Glutamatergic neuron (in vitro differentiated cells): ENCODE results near the gene GFPT1. TPM values are rescaled to one million over a fixed set of nuclear protein-coding genes. Genes with fewer than 3 reads are reported as not detected.

Experiments
- DNase-seq: peaks from one replicate; pipeline ENCODE4 v3.0.0; 2022
- H3K27ac Mint-ChIP-seq: one replicate; pipeline ENCODE4 v1.8.0; 2020; ENCODE audit warnings: mild to moderate bottlenecking, mixed read lengths, inconsistent platforms; ENCODE audit not compliant: unreplicated experiment
- H3K27me3 Mint-ChIP-seq: one replicate; pipeline ENCODE4 v1.8.0; 2020; ENCODE audit warnings: mild to moderate bottlenecking, moderate library complexity, mixed read lengths, inconsistent platforms; ENCODE audit not compliant: unreplicated experiment
- H3K36me3 Mint-ChIP-seq: one replicate; pipeline ENCODE4 v1.8.0; 2020; ENCODE audit warnings: mild to moderate bottlenecking, mixed read lengths, inconsistent platforms; ENCODE audit not compliant: unreplicated experiment
- H3K4me1 Mint-ChIP-seq: one replicate; pipeline ENCODE4 v1.8.0; 2020; ENCODE audit warnings: mild to moderate bottlenecking, low read depth, mixed read lengths, inconsistent platforms; ENCODE audit not compliant: unreplicated experiment
- H3K4me3 Mint-ChIP-seq: one replicate; pipeline ENCODE4 v1.8.0; 2020; ENCODE audit warnings: mild to moderate bottlenecking, mixed read lengths, inconsistent platforms; ENCODE audit not compliant: unreplicated experiment
- H3K9me3 Mint-ChIP-seq: one replicate; pipeline ENCODE4 v1.8.0; 2020; ENCODE audit warnings: mild to moderate bottlenecking, moderate library complexity, mixed read lengths, inconsistent platforms; ENCODE audit not compliant: unreplicated experiment
- total RNA-seq: library from RNA; stranded (reverse); fragmentation: NEBNext Ultra II Directional; extraction: Animal tissue kit (Norgen Biotek cat#: 25700); gene quantifications from one replicate; pipeline ENCODE4 v1.2.1, GENCODE V29; 2021; ENCODE audit not compliant: unreplicated experiment
- TF ChIP-seq, protein P1 (sequence below): fragments of 200-600 bp; sonication (generic); IDR thresholded peaks from one replicate; pipeline ENCODE4 v1.5.0; 2021; ENCODE audit not compliant: partially characterized antibody, unreplicated experiment

GFPT1 gene
- total RNA-seq, 1 donor from 2014 or later, result 39.3 TPM

DNA sequence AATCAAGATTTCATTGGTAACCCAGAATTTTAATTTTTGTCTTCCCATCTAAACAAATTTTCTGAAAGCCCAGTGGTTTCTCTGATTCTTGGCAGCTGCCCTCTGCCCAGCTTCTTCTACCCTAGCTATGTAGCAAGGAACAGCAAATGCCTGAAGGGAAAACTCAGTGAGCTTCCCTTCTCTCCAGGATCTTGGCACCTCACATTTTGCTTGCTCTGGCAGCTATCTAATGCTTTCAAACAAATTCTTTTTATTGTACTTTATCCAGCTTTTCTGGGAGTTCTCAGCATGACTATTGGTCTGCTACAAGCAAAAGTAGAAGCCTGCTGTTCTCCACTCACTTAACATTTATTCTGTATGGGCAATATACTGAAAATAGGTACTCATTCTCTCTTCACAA is 18.3 kb upstream of the GFPT1 start:
- Mint-ChIP-seq H3K36me3 (peaks cover 15% of the 10 kb centered on the region), H3K4me1 (no peaks in the 10 kb centered on the region), H3K27me3 (no peaks in the 10 kb centered on the region), H3K27ac (no peak overlapping the region), H3K4me3 (no peak overlapping the region), H3K9me3 (peaks cover 4% of the 10 kb centered on the region)
- no peak for DNase-seq
- TF ChIP-seq, protein P1, sequence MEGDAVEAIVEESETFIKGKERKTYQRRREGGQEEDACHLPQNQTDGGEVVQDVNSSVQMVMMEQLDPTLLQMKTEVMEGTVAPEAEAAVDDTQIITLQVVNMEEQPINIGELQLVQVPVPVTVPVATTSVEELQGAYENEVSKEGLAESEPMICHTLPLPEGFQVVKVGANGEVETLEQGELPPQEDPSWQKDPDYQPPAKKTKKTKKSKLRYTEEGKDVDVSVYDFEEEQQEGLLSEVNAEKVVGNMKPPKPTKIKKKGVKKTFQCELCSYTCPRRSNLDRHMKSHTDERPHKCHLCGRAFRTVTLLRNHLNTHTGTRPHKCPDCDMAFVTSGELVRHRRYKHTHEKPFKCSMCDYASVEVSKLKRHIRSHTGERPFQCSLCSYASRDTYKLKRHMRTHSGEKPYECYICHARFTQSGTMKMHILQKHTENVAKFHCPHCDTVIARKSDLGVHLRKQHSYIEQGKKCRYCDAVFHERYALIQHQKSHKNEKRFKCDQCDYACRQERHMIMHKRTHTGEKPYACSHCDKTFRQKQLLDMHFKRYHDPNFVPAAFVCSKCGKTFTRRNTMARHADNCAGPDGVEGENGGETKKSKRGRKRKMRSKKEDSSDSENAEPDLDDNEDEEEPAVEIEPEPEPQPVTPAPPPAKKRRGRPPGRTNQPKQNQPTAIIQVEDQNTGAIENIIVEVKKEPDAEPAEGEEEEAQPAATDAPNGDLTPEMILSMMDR, result no peak

DNA sequence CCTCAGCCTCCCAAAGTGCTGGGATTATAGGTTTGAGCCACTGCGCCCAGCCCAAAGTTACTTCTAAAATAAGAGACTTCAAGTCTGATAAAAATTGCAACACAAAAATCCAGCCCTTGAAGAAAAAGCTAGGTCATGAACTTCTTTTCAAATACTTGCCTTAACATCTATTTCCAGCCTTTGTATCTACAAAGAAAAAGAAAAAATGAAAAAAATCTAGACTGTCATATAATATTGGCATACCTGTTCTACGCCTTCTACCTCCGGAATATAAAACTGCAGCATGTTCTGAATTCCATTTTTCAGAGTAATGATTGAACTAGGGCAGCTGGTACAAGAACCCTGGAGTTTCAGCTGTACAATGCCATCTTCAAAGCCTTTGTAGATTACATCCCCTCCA is 13.1 kb upstream of the GFPT1 start:
- DNase-seq, result no peak
- H3K4me1 Mint-ChIP-seq, result no peaks in the 10 kb centered on the region
- peaks cover 4% of the 10 kb centered on the region for H3K9me3 Mint-ChIP-seq
- TF ChIP-seq, protein P1, result no peak
- H3K36me3 Mint-ChIP-seq, result peaks cover 12% of the 10 kb centered on the region
- H3K27me3 Mint-ChIP-seq, result no peaks in the 10 kb centered on the region
- H3K27ac Mint-ChIP-seq, result no peak overlapping the region
- H3K4me3 Mint-ChIP-seq, result no peak overlapping the region

DNA sequence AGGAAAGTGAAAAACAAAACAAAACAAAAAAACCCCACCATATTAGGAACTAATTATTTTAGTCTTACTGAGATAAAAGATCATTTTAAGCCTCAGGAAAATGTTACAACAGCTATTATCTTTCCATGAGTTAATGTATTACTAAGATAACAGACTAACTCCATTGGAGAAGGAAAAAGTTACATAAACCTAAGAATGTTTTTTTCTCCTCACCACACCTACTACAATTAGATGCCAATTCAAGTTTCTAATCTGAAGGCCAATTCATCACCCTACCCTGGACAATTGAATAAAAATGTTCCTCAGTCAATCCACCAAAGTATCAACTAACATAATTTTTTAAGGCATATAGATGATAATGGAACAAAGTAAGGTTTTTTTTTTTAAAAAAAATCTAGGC is 10.2 kb upstream of the GFPT1 start:
- H3K9me3 Mint-ChIP-seq, result no peaks in the 10 kb centered on the region
- H3K27ac Mint-ChIP-seq, result no peak overlapping the region
- peaks cover 7% of the 10 kb centered on the region for H3K36me3 Mint-ChIP-seq
- no peak for DNase-seq
- no peaks in the 10 kb centered on the region for H3K27me3 Mint-ChIP-seq
- H3K4me1 Mint-ChIP-seq, result no peaks in the 10 kb centered on the region
- H3K4me3 Mint-ChIP-seq, result no peak overlapping the region
- TF ChIP-seq, protein P1, result no peak

DNA sequence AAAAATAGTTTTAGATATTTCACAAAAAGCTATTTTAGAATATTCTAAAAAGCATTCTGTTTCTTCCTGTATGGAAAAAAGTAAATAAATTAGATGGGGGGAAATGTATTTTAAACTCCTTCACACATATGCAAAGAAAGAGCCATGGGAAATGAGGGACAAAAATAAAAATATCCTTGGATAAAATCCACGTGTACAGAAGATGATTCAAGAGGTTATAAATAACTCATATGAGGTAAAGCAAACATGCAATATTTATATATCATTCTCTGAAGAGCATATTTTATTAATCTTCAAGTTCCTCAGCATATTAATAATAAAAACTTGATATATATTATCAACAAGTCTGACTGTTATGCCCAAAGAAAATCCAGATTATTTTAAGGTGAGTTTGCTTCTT is 8.8 kb upstream of the GFPT1 start:
- DNase-seq, result no peak
- TF ChIP-seq, protein P1, result no peak
- no peaks in the 10 kb centered on the region for H3K9me3 Mint-ChIP-seq
- peaks cover 7% of the 10 kb centered on the region for H3K36me3 Mint-ChIP-seq
- H3K27ac Mint-ChIP-seq, result no peak overlapping the region
- no peaks in the 10 kb centered on the region for H3K27me3 Mint-ChIP-seq
- no peak overlapping the region for H3K4me3 Mint-ChIP-seq
- no peaks in the 10 kb centered on the region for H3K4me1 Mint-ChIP-seq

DNA sequence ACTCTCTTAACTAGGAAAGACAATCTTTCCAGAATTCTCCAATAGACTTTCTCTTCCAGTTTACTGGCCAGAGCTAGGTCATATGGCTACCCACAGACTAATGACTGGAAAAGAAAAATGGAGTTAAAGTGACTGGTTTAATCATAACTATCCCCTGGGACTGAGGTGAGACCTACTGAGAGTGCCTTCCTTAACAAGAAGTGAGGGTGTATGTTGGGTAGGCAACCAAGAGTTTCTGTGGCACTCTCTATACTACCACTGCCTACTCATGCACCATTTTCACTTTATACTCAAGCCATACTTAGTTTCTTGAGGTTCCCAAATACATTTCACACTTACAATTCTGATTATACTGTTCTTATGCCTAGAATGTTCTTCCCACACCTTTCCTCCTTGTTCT is 6.9 kb upstream of the GFPT1 start:
- Mint-ChIP-seq H3K27ac (no peak overlapping the region), H3K9me3 (no peaks in the 10 kb centered on the region), H3K4me1 (no peaks in the 10 kb centered on the region), H3K36me3 (peaks cover 7% of the 10 kb centered on the region), H3K27me3 (no peaks in the 10 kb centered on the region), H3K4me3 (no peak overlapping the region)
- TF ChIP-seq, protein P1, result no peak
- DNase-seq, result no peak
